ENCODE measurements around the gene CCDC40. TPM values are rescaled to one million over a fixed set of nuclear protein-coding genes. Genes with fewer than 3 reads are reported as not detected.

The CCDC40 gene
- total and polyA plus RNA-seq, 10 of the 15 experiments (the other 5 are each of a cell fraction or from before 2014, with no cell fraction given), result 0.06 to 0.10 TPM; not detected in 8

DNA sequence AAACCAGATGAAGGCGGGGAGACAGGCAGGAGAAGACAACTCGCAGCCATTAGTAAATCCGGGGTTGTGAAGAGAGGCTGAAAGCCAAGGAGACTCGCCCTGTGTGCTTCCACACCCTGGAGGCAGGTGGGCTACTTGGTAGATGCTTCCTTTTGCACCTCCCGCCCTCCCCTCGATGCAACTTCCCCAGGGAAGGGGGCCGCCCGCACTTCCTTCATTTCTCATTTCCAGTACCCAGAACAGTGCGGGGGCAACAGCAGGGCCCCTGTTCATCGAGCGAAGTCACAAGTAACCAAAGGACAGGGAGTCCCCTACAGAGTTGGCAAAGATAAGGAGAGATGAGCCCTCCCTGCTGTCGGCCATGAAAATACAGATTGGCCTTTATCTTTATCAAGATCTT, 25.0 kb downstream of the CCDC40 start (continued):
- TF ChIP-seq ZNF592 (IDR thresholded peaks at IDR 0.05), result no peak

- Histone ChIP-seq H3K4me3 (no peak overlapping the region), H3K27me3 (replicated peaks in 1 of 2; ENCODE audit: control insufficient read depth in 2 of 2, insufficient read depth in 2 of 2, low read length in 1 of 2) (no peaks in the 10 kb centered on the region), H3K27ac (ENCODE audit: control insufficient read depth, insufficient read depth) (no peak overlapping the region), H3K9ac (ENCODE audit: control insufficient read depth, insufficient read depth, low read length) (no peak overlapping the region), H3K4me1 (ENCODE audit: control insufficient read depth, insufficient read depth, low read length) (no peaks in the 10 kb centered on the region), H3K4me2 (ENCODE audit: control insufficient read depth, insufficient read depth) (no peak overlapping the region), H3K79me2 (ENCODE audit: control insufficient read depth, insufficient read depth, low read length) (no peaks in the 10 kb centered on the region), H4K20me1 (ENCODE audit: control insufficient read depth, insufficient read depth) (no peaks in the 10 kb centered on the region), H3K9me3 (replicated peaks; ENCODE audit: control insufficient read depth, insufficient read depth, low read length) (no peaks in the 10 kb centered on the region), H3K36me3 (ENCODE audit: control insufficient read depth in 2 of 2, insufficient read depth in 2 of 2, low read length in 1 of 2) (no peaks in the 10 kb centered on the region), H2AFZ (ENCODE audit: control insufficient read depth, low read depth, low read length) (no peak overlapping the region)
- BruUV-seq (replicated peaks), result no TSS peak
- FAIRE-seq (no peak), DNase-seq (ENCODE audit: low read depth, low spot score) (no peak), ATAC-seq (no peak)
- TF ChIP-seq, protein P1, sequence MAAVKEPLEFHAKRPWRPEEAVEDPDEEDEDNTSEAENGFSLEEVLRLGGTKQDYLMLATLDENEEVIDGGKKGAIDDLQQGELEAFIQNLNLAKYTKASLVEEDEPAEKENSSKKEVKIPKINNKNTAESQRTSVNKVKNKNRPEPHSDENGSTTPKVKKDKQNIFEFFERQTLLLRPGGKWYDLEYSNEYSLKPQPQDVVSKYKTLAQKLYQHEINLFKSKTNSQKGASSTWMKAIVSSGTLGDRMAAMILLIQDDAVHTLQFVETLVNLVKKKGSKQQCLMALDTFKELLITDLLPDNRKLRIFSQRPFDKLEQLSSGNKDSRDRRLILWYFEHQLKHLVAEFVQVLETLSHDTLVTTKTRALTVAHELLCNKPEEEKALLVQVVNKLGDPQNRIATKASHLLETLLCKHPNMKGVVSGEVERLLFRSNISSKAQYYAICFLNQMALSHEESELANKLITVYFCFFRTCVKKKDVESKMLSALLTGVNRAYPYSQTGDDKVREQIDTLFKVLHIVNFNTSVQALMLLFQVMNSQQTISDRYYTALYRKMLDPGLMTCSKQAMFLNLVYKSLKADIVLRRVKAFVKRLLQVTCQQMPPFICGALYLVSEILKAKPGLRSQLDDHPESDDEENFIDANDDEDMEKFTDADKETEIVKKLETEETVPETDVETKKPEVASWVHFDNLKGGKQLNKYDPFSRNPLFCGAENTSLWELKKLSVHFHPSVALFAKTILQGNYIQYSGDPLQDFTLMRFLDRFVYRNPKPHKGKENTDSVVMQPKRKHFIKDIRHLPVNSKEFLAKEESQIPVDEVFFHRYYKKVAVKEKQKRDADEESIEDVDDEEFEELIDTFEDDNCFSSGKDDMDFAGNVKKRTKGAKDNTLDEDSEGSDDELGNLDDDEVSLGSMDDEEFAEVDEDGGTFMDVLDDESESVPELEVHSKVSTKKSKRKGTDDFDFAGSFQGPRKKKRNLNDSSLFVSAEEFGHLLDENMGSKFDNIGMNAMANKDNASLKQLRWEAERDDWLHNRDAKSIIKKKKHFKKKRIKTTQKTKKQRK (IDR thresholded peaks at IDR 0.05; ENCODE audit: low read depth, low read length), result no peak
- no peak for TF ChIP-seq DPF2 (IDR thresholded peaks at IDR 0.05)
- no peak for TF ChIP-seq SP1 (IDR thresholded peaks at IDR 0.05; ENCODE audit: low read depth, low read length)
- no peak for TF ChIP-seq STAT1 (conservative IDR thresholded peaks at IDR 0.05)
- no peak for TF ChIP-seq WRNIP1 (IDR thresholded peaks at IDR 0.05; ENCODE audit: borderline replicate concordance, low read depth, low read length)
- CTCF ChIA-PET, result no interaction called here
- in situ Hi-C loops (cut with MboI), result no loop called here
- RAD21 ChIA-PET (ENCODE audit: unreplicated experiment), result no interaction called here
- intact Hi-C loops (cut with micrococcal nuclease; ENCODE audit: unreplicated experiment), result no loop called here
- WGBS (ENCODE audit: insufficient coverage, insufficient replicate concordance, low lambda C conversion rate, missing lambda C conversion rate), result 54% methylated on average over 27 of the region's 27 CpGs
- SMC1A ChIA-PET (ENCODE audit: uncharacterized antibody, unreplicated experiment), result no interaction called here
- POLR2A ChIA-PET, result no interaction called here
Measured at GRCh38 chr17:80063830-80064585, 27.6 kb downstream of the CCDC40 start.
